Mucosa of descending colon (tissue), 3 donors: Measurements from ENCODE around the gene NUDCD3. TPM values are rescaled to one million over a fixed set of nuclear protein-coding genes. Genes with fewer than 3 reads are reported as not detected.

Experiments used
- ATAC-seq: fragments of 200-7000 bp; cut with Tn5 transposase; one replicate; pipeline ENCODE4 v1.9.1; 2020; ENCODE audit warnings: mild to moderate bottlenecking, moderate library complexity
- DNase-seq, 3 donors: peaks; one replicate each; pipeline ENCODE4 v3.0.0-alpha.2; 2020
- H3K36me3 ChIP-seq: fragments of 200-600 bp; one replicate; pipeline ENCODE4 v1.8.0; 2021; ENCODE audit warnings: low read depth, mild to moderate bottlenecking
- H3K4me1 ChIP-seq: fragments of 200-600 bp; one replicate; pipeline ENCODE4 v1.8.0; 2021; ENCODE audit warnings: low read depth, mild to moderate bottlenecking
- H3K4me3 ChIP-seq: fragments of 200-600 bp; one replicate; pipeline ENCODE4 v1.8.0; 2021; ENCODE audit warnings: mild to moderate bottlenecking
- H3K9me3 ChIP-seq: fragments of 200-600 bp; one replicate; pipeline ENCODE4 v1.8.0; 2021; ENCODE audit warnings: mild to moderate bottlenecking
- CTCF ChIP-seq: fragments of 200-600 bp; IDR thresholded peaks from one replicate; pipeline ENCODE4 v1.8.0; 2022; ENCODE audit warnings: antibody characterized with exemption, mild to moderate bottlenecking
- intact Hi-C, 2 donors: fragments of 100-400 bp; cut with DNase I in 1 of 2; cut with micrococcal nuclease in 1 of 2; formaldehyde crosslinking; loops; one replicate each; pipeline versions ENCODE4 v1.11.0 to v1.11.1; 2022; cut with DNase I, micrococcal nuclease
- total RNA-seq, 3 donors: library from RNA; stranded (reverse); fragmentation: NEBNext Ultra II Directional in 2 of 3; extraction: Animal tissue kit (Norgen Biotek cat#: 25700) in 2 of 3; gene quantifications; one replicate each; pipeline versions ENCODE4 v1.2.1 to v1.2.4, GENCODE V29; 2021 to 2023
- donor health status: DM: no; HTN: no; CAD: no; lungs with moderate emphysema.
- donor health status: DM: no; HTN: no; CAD: no.
- donor health status: DM: no; HTN: yes; CAD: no.

NUDCD3 gene
- total RNA-seq, 3 donors from 2014 or later: 66.3 to 108 (median 76.0) TPM

GRCh38 chr7:44491229-44491628, 771 bp upstream of the NUDCD3 start:
- no peak for TF ChIP-seq CTCF
- ATAC-seq: no peak
- H3K9me3 ChIP-seq: no peaks in the 10 kb centered on the region
- peaks cover 28% of the 10 kb centered on the region for H3K4me1 ChIP-seq
- DNase-seq: no peak
- H3K4me3 ChIP-seq: peak overlapping the region; percentile 93
- intact Hi-C loops: no loop called here
- no peaks in the 10 kb centered on the region for H3K36me3 ChIP-seq

- Histone ChIP-seq H3K4me1 (peaks cover 31% of the 10 kb centered on the region), H3K36me3 (no peaks in the 10 kb centered on the region), H3K4me3 (peak overlapping the region; percentile 93), H3K9me3 (no peaks in the 10 kb centered on the region)
- DNase-seq (peak; percentile 56 to 67 (median 59)), ATAC-seq (peak; percentile 70)
- intact Hi-C loops: no loop called here
- TF ChIP-seq CTCF: no peak
Observed at GRCh38 chr7:44489955-44490350, 505 bp downstream of the NUDCD3 start.

- ATAC-seq (no peak), DNase-seq (no peak)
- no peak for TF ChIP-seq CTCF
- intact Hi-C loops: no loop called here
- Histone ChIP-seq H3K4me1 (peaks cover 31% of the 10 kb centered on the region), H3K9me3 (no peaks in the 10 kb centered on the region), H3K36me3 (no peaks in the 10 kb centered on the region), H3K4me3 (no peak overlapping the region)
Observed at GRCh38 chr7:44488955-44489354, 1.5 kb downstream of the NUDCD3 start.

- peaks cover 31% of the 10 kb centered on the region for H3K4me1 ChIP-seq
- no peaks in the 10 kb centered on the region for H3K36me3 ChIP-seq
- TF ChIP-seq CTCF: no peak
- no peaks in the 10 kb centered on the region for H3K9me3 ChIP-seq
- H3K4me3 ChIP-seq: no peak overlapping the region
- DNase-seq (no peak), ATAC-seq (peak; percentile 52)
- intact Hi-C loops: no loop called here
Observed at GRCh38 chr7:44486693-44487092, 3.8 kb downstream of the NUDCD3 start.

- Histone ChIP-seq H3K36me3 (no peaks in the 10 kb centered on the region), H3K4me3 (no peak overlapping the region), H3K9me3 (no peaks in the 10 kb centered on the region), H3K4me1 (peaks cover 31% of the 10 kb centered on the region)
- TF ChIP-seq CTCF: no peak
- intact Hi-C loops: no loop called here
- no peak for DNase-seq
- ATAC-seq: no peak
Observed at GRCh38 chr7:44486001-44486400, 4.5 kb downstream of the NUDCD3 start.
